ENCODE results near the gene F3.

Gene F3

GRCh38 chr1:94528826-94529225 lies 12.7 kb downstream of the F3 start:
- no peaks in the 10 kb centered on the region for H3K9me3 Mint-ChIP-seq
- no peak overlapping the region for H3K4me3 Mint-ChIP-seq
- H3K27me3 Mint-ChIP-seq: peaks cover 2% of the 10 kb centered on the region
- no peak overlapping the region for H3K27ac Mint-ChIP-seq
- peaks cover 13% of the 10 kb centered on the region for H3K4me1 Mint-ChIP-seq (ENCODE audit: low read depth)
- peaks cover 29% of the 10 kb centered on the region for H3K36me3 Mint-ChIP-seq (ENCODE audit: low read depth)
- intact Hi-C loops (cut with micrococcal nuclease): no loop called here

GRCh38 chr1:94528299-94528698 lies 13.3 kb downstream of the F3 start:
- Mint-ChIP-seq H3K4me1 (ENCODE audit: low read depth) (peaks cover 9% of the 10 kb centered on the region), H3K27ac (no peak overlapping the region), H3K9me3 (no peaks in the 10 kb centered on the region), H3K27me3 (peaks cover 2% of the 10 kb centered on the region), H3K4me3 (no peak overlapping the region), H3K36me3 (ENCODE audit: low read depth) (peaks cover 24% of the 10 kb centered on the region)
- intact Hi-C loops (cut with micrococcal nuclease): no loop called here

- Mint-ChIP-seq H3K4me1 (ENCODE audit: low read depth) (peaks cover 9% of the 10 kb centered on the region), H3K27me3 (peaks cover 2% of the 10 kb centered on the region), H3K27ac (no peak overlapping the region), H3K4me3 (no peak overlapping the region), H3K9me3 (no peaks in the 10 kb centered on the region), H3K36me3 (ENCODE audit: low read depth) (peaks cover 16% of the 10 kb centered on the region)
- intact Hi-C loops (cut with micrococcal nuclease): no loop called here
Observed at GRCh38 chr1:94527447-94528031, 14.0 kb downstream of the F3 start.

GRCh38 chr1:94526152-94526980 lies 15.2 kb downstream of the F3 start:
- peaks cover 2% of the 10 kb centered on the region for H3K27me3 Mint-ChIP-seq
- H3K9me3 Mint-ChIP-seq: no peaks in the 10 kb centered on the region
- H3K36me3 Mint-ChIP-seq (ENCODE audit: low read depth): peaks cover 16% of the 10 kb centered on the region
- H3K4me1 Mint-ChIP-seq (ENCODE audit: low read depth): peaks cover 9% of the 10 kb centered on the region
- H3K4me3 Mint-ChIP-seq: no peak overlapping the region
- intact Hi-C loops (cut with micrococcal nuclease): no loop called here
- no peak overlapping the region for H3K27ac Mint-ChIP-seq

GRCh38 chr1:94524531-94524930 lies 17.0 kb downstream of the F3 start:
- H3K27me3 Mint-ChIP-seq: peaks cover 2% of the 10 kb centered on the region
- H3K4me1 Mint-ChIP-seq (ENCODE audit: low read depth): peaks cover 9% of the 10 kb centered on the region
- no peaks in the 10 kb centered on the region for H3K9me3 Mint-ChIP-seq
- peaks cover 6% of the 10 kb centered on the region for H3K36me3 Mint-ChIP-seq (ENCODE audit: low read depth)
- no peak overlapping the region for H3K4me3 Mint-ChIP-seq
- H3K27ac Mint-ChIP-seq: no peak overlapping the region
- intact Hi-C loops (cut with micrococcal nuclease): loop anchor here (5.0 kb wide), 1 partner anchor 518 kb away; no protein-coding TSS in a partner anchor

- Mint-ChIP-seq H3K4me3 (no peak overlapping the region), H3K36me3 (ENCODE audit: low read depth) (no peaks in the 10 kb centered on the region), H3K27ac (no peak overlapping the region), H3K9me3 (no peaks in the 10 kb centered on the region), H3K27me3 (peaks cover 2% of the 10 kb centered on the region), H3K4me1 (ENCODE audit: low read depth) (peaks cover 9% of the 10 kb centered on the region)
- intact Hi-C loops (cut with micrococcal nuclease): loop anchor here (1.0 to 5.0 kb wide), 2 partner anchors 283 to 520 kb away; no protein-coding TSS in a partner anchor
Observed at GRCh38 chr1:94522304-94522703, 19.3 kb downstream of the F3 start.

- Mint-ChIP-seq H3K4me3 (no peak overlapping the region), H3K4me1 (ENCODE audit: low read depth) (peaks cover 4% of the 10 kb centered on the region), H3K27ac (no peak overlapping the region), H3K9me3 (no peaks in the 10 kb centered on the region), H3K36me3 (ENCODE audit: low read depth) (no peaks in the 10 kb centered on the region), H3K27me3 (peaks cover 2% of the 10 kb centered on the region)
- intact Hi-C loops (cut with micrococcal nuclease): no loop called here
Observed at GRCh38 chr1:94519351-94519750, 22.2 kb downstream of the F3 start.

GRCh38 chr1:94515296-94515947 lies 26.1 kb downstream of the F3 start:
- H3K36me3 Mint-ChIP-seq (ENCODE audit: low read depth): peaks cover 12% of the 10 kb centered on the region
- H3K27me3 Mint-ChIP-seq: no peaks in the 10 kb centered on the region
- no peaks in the 10 kb centered on the region for H3K9me3 Mint-ChIP-seq
- H3K4me1 Mint-ChIP-seq (ENCODE audit: low read depth): no peaks in the 10 kb centered on the region
- H3K27ac Mint-ChIP-seq: no peak overlapping the region
- H3K4me3 Mint-ChIP-seq: no peak overlapping the region
- intact Hi-C loops (cut with micrococcal nuclease): no loop called here

GRCh38 chr1:94514095-94514727 lies 27.3 kb downstream of the F3 start:
- Mint-ChIP-seq H3K9me3 (no peaks in the 10 kb centered on the region), H3K27me3 (no peaks in the 10 kb centered on the region), H3K27ac (no peak overlapping the region), H3K36me3 (ENCODE audit: low read depth) (peaks cover 23% of the 10 kb centered on the region), H3K4me3 (no peak overlapping the region), H3K4me1 (ENCODE audit: low read depth) (no peaks in the 10 kb centered on the region)
- intact Hi-C loops (cut with micrococcal nuclease): no loop called here

GRCh38 chr1:94512816-94513215 lies 28.7 kb downstream of the F3 start:
- H3K27ac Mint-ChIP-seq: no peak overlapping the region
- peaks cover 24% of the 10 kb centered on the region for H3K36me3 Mint-ChIP-seq (ENCODE audit: low read depth)
- intact Hi-C loops (cut with micrococcal nuclease): no loop called here
- H3K27me3 Mint-ChIP-seq: no peaks in the 10 kb centered on the region
- no peaks in the 10 kb centered on the region for H3K4me1 Mint-ChIP-seq (ENCODE audit: low read depth)
- H3K9me3 Mint-ChIP-seq: no peaks in the 10 kb centered on the region
- H3K4me3 Mint-ChIP-seq: no peak overlapping the region

GRCh38 chr1:94504601-94505000 lies 37.0 kb downstream of the F3 start:
- Mint-ChIP-seq H3K4me3 (no peak overlapping the region), H3K27me3 (no peaks in the 10 kb centered on the region), H3K36me3 (ENCODE audit: low read depth) (peaks cover 49% of the 10 kb centered on the region), H3K4me1 (ENCODE audit: low read depth) (peaks cover 22% of the 10 kb centered on the region), H3K9me3 (no peaks in the 10 kb centered on the region), H3K27ac (peak overlapping the region; percentile 14)
- intact Hi-C loops (cut with micrococcal nuclease): loop anchor here (2.0 kb wide), 1 partner anchor 66 kb away; no protein-coding TSS in a partner anchor

GRCh38 chr1:94503153-94503552 lies 38.4 kb downstream of the F3 start:
- no peak overlapping the region for H3K27ac Mint-ChIP-seq
- H3K9me3 Mint-ChIP-seq: no peaks in the 10 kb centered on the region
- peaks cover 22% of the 10 kb centered on the region for H3K4me1 Mint-ChIP-seq (ENCODE audit: low read depth)
- H3K36me3 Mint-ChIP-seq (ENCODE audit: low read depth): peaks cover 59% of the 10 kb centered on the region
- H3K27me3 Mint-ChIP-seq: no peaks in the 10 kb centered on the region
- intact Hi-C loops (cut with micrococcal nuclease): no loop called here
- no peak overlapping the region for H3K4me3 Mint-ChIP-seq

- Mint-ChIP-seq H3K4me1 (ENCODE audit: low read depth) (peaks cover 22% of the 10 kb centered on the region), H3K4me3 (no peak overlapping the region), H3K36me3 (ENCODE audit: low read depth) (peaks cover 59% of the 10 kb centered on the region), H3K27me3 (no peaks in the 10 kb centered on the region), H3K9me3 (no peaks in the 10 kb centered on the region), H3K27ac (no peak overlapping the region)
- intact Hi-C loops (cut with micrococcal nuclease): no loop called here
Observed at GRCh38 chr1:94501935-94502334, 39.6 kb downstream of the F3 start.

- Mint-ChIP-seq H3K27me3 (no peaks in the 10 kb centered on the region), H3K27ac (no peak overlapping the region), H3K4me1 (ENCODE audit: low read depth) (peaks cover 22% of the 10 kb centered on the region), H3K36me3 (ENCODE audit: low read depth) (peaks cover 59% of the 10 kb centered on the region), H3K9me3 (no peaks in the 10 kb centered on the region), H3K4me3 (no peak overlapping the region)
- intact Hi-C loops (cut with micrococcal nuclease): no loop called here
Observed at GRCh38 chr1:94501426-94501825, 40.1 kb downstream of the F3 start.
